RWPE2 (cell line): Measurements from ENCODE around the gene JAZF1.

ENCODE experiments used
- ATAC-seq: fragments of 200-7000 bp; cut with Tn5 transposase; 3 replicates; pipeline ENCODE4 v1.9.1; 2021; ENCODE audit warnings: low read depth
- DNase-seq: peaks from one replicate; pipeline ENCODE4 v3.0.0-alpha.2; 2020; ENCODE audit warnings: low spot score
- H3K27ac ChIP-seq: fragments of 450-650 bp; 2 replicates; pipeline ENCODE4 v1.5.1; 2017; ENCODE audit warnings: mild to moderate bottlenecking; ENCODE audit not compliant: poor library complexity, severe bottlenecking
- H3K27me3 ChIP-seq: fragments of 250-450 bp; sonication (Bioruptor Pico); 2 replicates; pipeline ENCODE4 v1.5.1; 2021; ENCODE audit warnings: mild to moderate bottlenecking, moderate library complexity; ENCODE audit not compliant: insufficient read depth, poor library complexity, severe bottlenecking
- H3K36me3 ChIP-seq: fragments of 250-450 bp; sonication (Bioruptor Pico); 2 replicates; pipeline ENCODE4 v1.5.1; 2020; ENCODE audit warnings: low read depth, mild to moderate bottlenecking, moderate library complexity
- H3K4me1 ChIP-seq: fragments of 250-450 bp; sonication (Bioruptor Pico); 2 replicates; pipeline ENCODE4 v1.5.1; 2021; ENCODE audit warnings: mild to moderate bottlenecking, moderate library complexity; ENCODE audit not compliant: insufficient read depth, poor library complexity, severe bottlenecking
- H3K4me3 ChIP-seq: fragments of 250-450 bp; sonication (Bioruptor Pico); 2 replicates; pipeline ENCODE4 v1.5.1; 2021; ENCODE audit warnings: mild to moderate bottlenecking, moderate library complexity; ENCODE audit not compliant: severe bottlenecking
- H3K9me3 ChIP-seq: fragments of 250-450 bp; sonication (Bioruptor Pico); 2 replicates; pipeline ENCODE4 v1.5.1; 2021; ENCODE audit warnings: mild to moderate bottlenecking, moderate library complexity; ENCODE audit not compliant: severe bottlenecking
- CTCF ChIP-seq: fragments of 450-650 bp; IDR thresholded peaks from one replicate; pipeline ENCODE4 v1.5.1; 2017; ENCODE audit warnings: mild to moderate bottlenecking, moderate library complexity; ENCODE audit not compliant: poor library complexity, severe bottlenecking

JAZF1 gene

GRCh38 chr7:27850531-27850930 is 330.1 kb downstream of the JAZF1 start:
- ATAC-seq = no peak
- H3K4me3 ChIP-seq = no peak overlapping the region
- H3K36me3 ChIP-seq = no peaks in the 10 kb centered on the region
- H3K27ac ChIP-seq = no peak overlapping the region
- H3K9me3 ChIP-seq = no peaks in the 10 kb centered on the region
- no peaks in the 10 kb centered on the region for H3K27me3 ChIP-seq
- no peak for DNase-seq
- TF ChIP-seq CTCF = no peak
- H3K4me1 ChIP-seq = no peaks in the 10 kb centered on the region

- Histone ChIP-seq H3K27me3 (no peaks in the 10 kb centered on the region), H3K9me3 (no peaks in the 10 kb centered on the region), H3K4me1 (no peaks in the 10 kb centered on the region), H3K27ac (no peak overlapping the region), H3K36me3 (no peaks in the 10 kb centered on the region), H3K4me3 (no peak overlapping the region)
- DNase-seq (no peak), ATAC-seq (peak; percentile 51; the same call in 1 of the 3 replicates)
- TF ChIP-seq CTCF = no peak
Observed at GRCh38 chr7:27846388-27846787, 334.2 kb downstream of the JAZF1 start.

GRCh38 chr7:27843584-27844305 is 336.9 kb downstream of the JAZF1 start:
- DNase-seq (no peak), ATAC-seq (no peak)
- no peak overlapping the region for H3K27ac ChIP-seq
- TF ChIP-seq CTCF = no peak
- H3K4me3 ChIP-seq = no peak overlapping the region
- no peaks in the 10 kb centered on the region for H3K9me3 ChIP-seq
- H3K36me3 ChIP-seq = no peaks in the 10 kb centered on the region
- H3K4me1 ChIP-seq = no peaks in the 10 kb centered on the region
- H3K27me3 ChIP-seq = no peaks in the 10 kb centered on the region

- Histone ChIP-seq H3K27ac (no peak overlapping the region), H3K4me3 (no peak overlapping the region), H3K9me3 (no peaks in the 10 kb centered on the region), H3K4me1 (no peaks in the 10 kb centered on the region), H3K27me3 (no peaks in the 10 kb centered on the region), H3K36me3 (no peaks in the 10 kb centered on the region)
- ATAC-seq = no peak
- no peak for TF ChIP-seq CTCF
- DNase-seq = no peak
Observed at GRCh38 chr7:27842851-27843250, 337.7 kb downstream of the JAZF1 start.

GRCh38 chr7:27842094-27842692 is 338.4 kb downstream of the JAZF1 start:
- H3K9me3 ChIP-seq = no peaks in the 10 kb centered on the region
- ATAC-seq (no peak), DNase-seq (no peak)
- H3K36me3 ChIP-seq = no peaks in the 10 kb centered on the region
- no peaks in the 10 kb centered on the region for H3K27me3 ChIP-seq
- H3K27ac ChIP-seq = no peak overlapping the region
- no peak for TF ChIP-seq CTCF
- no peak overlapping the region for H3K4me3 ChIP-seq
- H3K4me1 ChIP-seq = no peaks in the 10 kb centered on the region
